GM18508 (cell line): ENCODE data around the gene AGBL2.
A peak's percentile ranks its signal among the peaks of the same experiment; 100 is the strongest.
"Not testable (repeated sequence)": the region's sequence is repeated elsewhere in the genome, so short reads cannot be mapped to it uniquely, and the experiment has no call there.

Source experiments
- ATAC-seq: cut with Tn5 transposase; IDR thresholded peaks from one replicate; pipeline ENCODE4 v1.9.1; 2021; ENCODE audit warnings: moderate number of reproducible peaks; ENCODE audit not compliant: insufficient read depth, unreplicated experiment

The AGBL2 gene

GRCh38 chr11:47642099-47642855, 72.9 kb downstream of the AGBL2 start, which contains the start of gene MTCH2:
Gene MTCH2, minus strand, starts transcription at chr11:47642559. Its CDS starts 94 bp downstream, at chr11:47642465.
- ATAC-seq: peak; percentile 85

- no peak for ATAC-seq
These were observed 73.5 kb downstream of the AGBL2 start for GRCh38 chr11:47641600-47642098.

GRCh38 chr11:47640506-47640905, 74.7 kb downstream of the AGBL2 start:
- ATAC-seq: not testable (repeated sequence)

GRCh38 chr11:47636331-47636730, 78.8 kb downstream of the AGBL2 start:
- ATAC-seq: not testable (repeated sequence)

- ATAC-seq: no peak
These were observed 83.7 kb downstream of the AGBL2 start for GRCh38 chr11:47631473-47631872.

GRCh38 chr11:47628026-47628425, 87.1 kb downstream of the AGBL2 start:
- ATAC-seq: no peak

- ATAC-seq: no peak
These were observed 88.9 kb downstream of the AGBL2 start for GRCh38 chr11:47626234-47626633.

GRCh38 chr11:47620836-47621378, 94.3 kb downstream of the AGBL2 start:
- no peak for ATAC-seq

- ATAC-seq: no peak
These were observed 97.8 kb downstream of the AGBL2 start for GRCh38 chr11:47617417-47617809.

- ATAC-seq: no peak
These were observed 98.3 kb downstream of the AGBL2 start for GRCh38 chr11:47616726-47617416.

- no peak for ATAC-seq
These were observed 99.9 kb downstream of the AGBL2 start for GRCh38 chr11:47615249-47615648.

GRCh38 chr11:47611348-47611794, 103.8 kb downstream of the AGBL2 start:
- ATAC-seq: peak; percentile 80

GRCh38 chr11:47609675-47610074, 105.5 kb downstream of the AGBL2 start:
- no peak for ATAC-seq
